Lower leg skin (tissue), 3 donors: ENCODE data around the gene PCDHA10.

Experiments used
- CTCF ChIP-seq, 3 donors: fragments of 450-650 bp; IDR thresholded peaks; one replicate each; pipeline ENCODE4 v1.5.1; 2016; ENCODE audit warnings: antibody characterized with exemption in 3 of 3, mild to moderate bottlenecking in 3 of 3, moderate library complexity in 2 of 3
- POLR2A ChIP-seq, 2 donors: fragments of 450-650 bp; IDR thresholded peaks; one replicate each; pipeline ENCODE4 v1.6.1; 2016 to 2017; ENCODE audit warnings: antibody characterized with exemption in 2 of 2, mild to moderate bottlenecking in 1 of 2, moderate library complexity in 1 of 2

GRCh38 chr5:140842798-140843733, 12.6 kb upstream of the PCDHA10 start:
- TF ChIP-seq CTCF (IDR thresholded peaks at IDR 0.05) (no peak), POLR2A (IDR thresholded peaks at IDR 0.05) (no peak)
